KOPT-K1 (cell line): ENCODE results near the gene RASGRF1.

Experiments used
- H3K27ac ChIP-seq: fragments of 200-600 bp; sonication (generic); 2 replicates; pipeline ENCODE4 v1.5.1; 2016; ENCODE audit warnings: antibody characterized with exemption, mild to moderate bottlenecking, low read depth, low read length; ENCODE audit not compliant: poor library complexity, severe bottlenecking
- H3K36me3 ChIP-seq: fragments of 200-600 bp; sonication (generic); 2 replicates; pipeline ENCODE4 v1.5.1; 2017; ENCODE audit warnings: antibody characterized with exemption, mild to moderate bottlenecking, low read length, moderate library complexity; ENCODE audit not compliant: insufficient read depth
- H3K9me3 ChIP-seq: fragments of 200-600 bp; sonication (generic); 2 replicates; pipeline ENCODE4 v1.5.1; 2017; ENCODE audit warnings: antibody characterized with exemption, low read length, mild to moderate bottlenecking; ENCODE audit not compliant: insufficient read depth, poor library complexity, severe bottlenecking

RASGRF1 gene, protein sequence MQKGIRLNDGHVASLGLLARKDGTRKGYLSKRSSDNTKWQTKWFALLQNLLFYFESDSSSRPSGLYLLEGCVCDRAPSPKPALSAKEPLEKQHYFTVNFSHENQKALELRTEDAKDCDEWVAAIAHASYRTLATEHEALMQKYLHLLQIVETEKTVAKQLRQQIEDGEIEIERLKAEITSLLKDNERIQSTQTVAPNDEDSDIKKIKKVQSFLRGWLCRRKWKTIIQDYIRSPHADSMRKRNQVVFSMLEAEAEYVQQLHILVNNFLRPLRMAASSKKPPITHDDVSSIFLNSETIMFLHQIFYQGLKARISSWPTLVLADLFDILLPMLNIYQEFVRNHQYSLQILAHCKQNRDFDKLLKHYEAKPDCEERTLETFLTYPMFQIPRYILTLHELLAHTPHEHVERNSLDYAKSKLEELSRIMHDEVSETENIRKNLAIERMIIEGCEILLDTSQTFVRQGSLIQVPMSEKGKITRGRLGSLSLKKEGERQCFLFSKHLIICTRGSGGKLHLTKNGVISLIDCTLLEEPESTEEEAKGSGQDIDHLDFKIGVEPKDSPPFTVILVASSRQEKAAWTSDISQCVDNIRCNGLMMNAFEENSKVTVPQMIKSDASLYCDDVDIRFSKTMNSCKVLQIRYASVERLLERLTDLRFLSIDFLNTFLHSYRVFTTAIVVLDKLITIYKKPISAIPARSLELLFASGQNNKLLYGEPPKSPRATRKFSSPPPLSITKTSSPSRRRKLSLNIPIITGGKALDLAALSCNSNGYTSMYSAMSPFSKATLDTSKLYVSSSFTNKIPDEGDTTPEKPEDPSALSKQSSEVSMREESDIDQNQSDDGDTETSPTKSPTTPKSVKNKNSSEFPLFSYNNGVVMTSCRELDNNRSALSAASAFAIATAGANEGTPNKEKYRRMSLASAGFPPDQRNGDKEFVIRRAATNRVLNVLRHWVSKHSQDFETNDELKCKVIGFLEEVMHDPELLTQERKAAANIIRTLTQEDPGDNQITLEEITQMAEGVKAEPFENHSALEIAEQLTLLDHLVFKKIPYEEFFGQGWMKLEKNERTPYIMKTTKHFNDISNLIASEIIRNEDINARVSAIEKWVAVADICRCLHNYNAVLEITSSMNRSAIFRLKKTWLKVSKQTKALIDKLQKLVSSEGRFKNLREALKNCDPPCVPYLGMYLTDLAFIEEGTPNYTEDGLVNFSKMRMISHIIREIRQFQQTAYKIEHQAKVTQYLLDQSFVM (N-terminal part only)

DNA sequence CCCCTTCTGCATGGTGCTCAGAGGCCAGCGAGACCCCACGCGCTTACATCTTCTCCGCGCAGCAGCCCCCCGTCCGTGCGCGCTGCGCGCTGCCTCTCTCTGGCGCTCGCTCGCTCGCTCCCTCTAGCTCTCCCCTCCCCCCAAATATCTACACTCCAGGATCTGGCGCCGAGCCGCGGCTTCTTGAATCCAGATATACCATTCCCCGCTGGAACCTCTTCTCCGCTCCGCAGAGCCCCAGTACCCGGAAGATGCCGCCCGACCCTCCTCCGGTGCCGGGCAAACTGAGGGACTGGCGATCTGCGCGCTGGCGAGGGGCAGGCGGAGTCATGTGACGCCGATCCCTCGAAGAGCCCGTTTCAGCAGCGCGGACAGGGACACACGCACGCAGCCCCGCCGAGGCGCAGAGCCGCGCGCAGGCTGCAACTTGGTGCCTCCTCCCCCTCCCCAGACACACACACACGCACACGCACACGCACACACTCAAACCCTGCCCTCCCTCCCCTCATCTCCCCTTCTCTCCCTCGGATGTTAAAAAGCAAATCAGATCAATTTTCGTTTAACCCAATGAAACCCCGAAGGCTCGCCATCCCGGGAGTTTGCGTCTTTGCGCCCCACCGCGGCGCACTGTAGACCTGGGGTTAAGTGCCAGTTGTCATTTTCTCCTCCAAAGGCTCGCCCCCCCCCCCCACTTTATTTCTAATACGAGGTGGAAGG is at the start of gene RASGRF1:
TSS of gene RASGRF1 (minus strand) at position 294 of the 717 bp plus-strand sequence. CDS start at position 12, 282 bp downstream.
- Histone ChIP-seq H3K27ac (no peak within 1 kb of the TSS), H3K9me3 (no peaks in the 10 kb centered on the region), H3K36me3 (no peaks in the 10 kb centered on the region)

DNA sequence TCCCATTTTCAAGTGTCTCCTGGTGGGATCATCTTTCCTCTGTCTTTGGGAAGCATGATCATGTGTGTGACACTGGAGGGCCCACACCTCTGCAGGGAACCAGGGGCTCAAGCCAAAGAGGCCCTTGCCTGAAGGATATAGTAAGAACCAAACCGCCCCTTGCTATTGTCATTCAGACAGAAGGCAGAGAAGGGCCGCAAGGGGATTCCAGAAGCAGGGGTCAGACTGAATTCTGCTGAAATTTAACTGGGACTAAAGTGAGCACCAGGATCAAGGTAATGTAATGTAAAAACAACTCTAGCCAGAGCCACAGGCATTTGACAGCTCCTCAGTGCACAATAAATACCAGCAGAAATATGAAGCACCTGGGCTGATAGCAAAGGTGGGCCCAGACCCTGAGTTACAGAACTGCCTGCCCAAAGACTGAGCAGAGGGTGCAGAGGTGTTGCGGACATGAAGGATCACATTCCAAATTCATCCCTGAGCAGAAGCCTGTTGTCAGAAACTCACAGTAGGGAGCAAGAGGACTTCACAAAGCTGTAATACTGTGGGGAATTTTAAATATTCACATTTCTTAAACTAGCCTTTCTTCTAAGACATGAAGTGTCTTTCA is 46.0 kb upstream of the RASGRF1 start:
- H3K9me3 ChIP-seq: no peaks in the 10 kb centered on the region
- H3K27ac ChIP-seq: no peak overlapping the region

GRCh38 chr15:79133309-79133708 is 42.7 kb upstream of the RASGRF1 start:
- no peak overlapping the region for H3K27ac ChIP-seq
- no peaks in the 10 kb centered on the region for H3K9me3 ChIP-seq
- no peaks in the 10 kb centered on the region for H3K36me3 ChIP-seq

More for the DNA sequence above, 46.0 kb upstream of the RASGRF1 start:
- no peaks in the 10 kb centered on the region for H3K36me3 ChIP-seq

DNA sequence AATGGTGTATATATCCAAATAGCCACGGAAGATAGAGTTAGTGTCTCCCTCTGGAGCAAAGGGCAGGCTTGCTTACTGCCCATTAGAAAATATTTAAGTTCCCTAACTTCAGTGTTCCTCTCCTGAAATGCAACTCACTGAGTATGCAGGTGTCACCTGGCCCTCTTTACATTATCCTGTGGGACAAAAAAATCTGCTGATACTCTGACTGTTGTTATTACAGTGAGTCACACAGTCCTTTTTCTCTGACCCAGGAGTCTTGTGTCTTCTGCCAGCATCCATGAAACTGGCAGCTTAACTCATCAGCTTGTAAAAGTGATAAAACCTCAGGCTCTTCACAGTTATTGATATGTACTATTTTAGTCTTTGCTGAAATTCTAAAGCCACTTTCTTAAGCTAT is 42.2 kb upstream of the RASGRF1 start:
- no peaks in the 10 kb centered on the region for H3K36me3 ChIP-seq
- H3K9me3 ChIP-seq: no peaks in the 10 kb centered on the region
- no peak overlapping the region for H3K27ac ChIP-seq

GRCh38 chr15:79132361-79132760 is 41.8 kb upstream of the RASGRF1 start:
- Histone ChIP-seq H3K36me3 (no peaks in the 10 kb centered on the region), H3K27ac (no peak overlapping the region), H3K9me3 (no peaks in the 10 kb centered on the region)

GRCh38 chr15:79130535-79131130 is 40.1 kb upstream of the RASGRF1 start:
- H3K27ac ChIP-seq: no peak overlapping the region
- no peaks in the 10 kb centered on the region for H3K9me3 ChIP-seq
- no peaks in the 10 kb centered on the region for H3K36me3 ChIP-seq

GRCh38 chr15:79129235-79129634 is 38.7 kb upstream of the RASGRF1 start:
- no peaks in the 10 kb centered on the region for H3K36me3 ChIP-seq
- H3K9me3 ChIP-seq: no peaks in the 10 kb centered on the region
- no peak overlapping the region for H3K27ac ChIP-seq

DNA sequence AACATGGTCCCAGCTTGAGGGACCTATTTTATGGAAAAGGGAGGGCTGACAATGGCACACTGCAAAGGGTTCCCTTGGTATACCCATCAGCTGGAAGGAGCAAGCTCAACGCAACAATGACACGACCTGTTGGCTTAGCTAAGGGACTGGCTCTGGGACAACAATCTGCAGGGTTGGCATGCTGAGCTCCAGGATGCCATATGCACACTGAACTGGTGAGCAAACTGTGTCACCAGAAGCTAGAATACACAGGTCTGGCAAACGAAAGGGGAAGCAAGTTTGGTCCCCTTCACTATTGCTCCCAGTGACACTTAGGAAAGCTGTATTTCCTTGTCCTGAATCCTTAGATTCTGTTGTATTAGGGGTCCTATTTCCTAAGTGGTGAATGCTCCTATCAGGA is 38.0 kb upstream of the RASGRF1 start:
- no peaks in the 10 kb centered on the region for H3K36me3 ChIP-seq
- H3K27ac ChIP-seq: no peak overlapping the region
- no peaks in the 10 kb centered on the region for H3K9me3 ChIP-seq

- H3K9me3 ChIP-seq: no peaks in the 10 kb centered on the region
- H3K27ac ChIP-seq: no peak overlapping the region
- no peaks in the 10 kb centered on the region for H3K36me3 ChIP-seq
These were observed 33.8 kb upstream of the RASGRF1 start for GRCh38 chr15:79124388-79124787.

- Histone ChIP-seq H3K9me3 (no peaks in the 10 kb centered on the region), H3K36me3 (no peaks in the 10 kb centered on the region), H3K27ac (no peak overlapping the region)
These were observed 32.4 kb upstream of the RASGRF1 start for GRCh38 chr15:79122991-79123390.

DNA sequence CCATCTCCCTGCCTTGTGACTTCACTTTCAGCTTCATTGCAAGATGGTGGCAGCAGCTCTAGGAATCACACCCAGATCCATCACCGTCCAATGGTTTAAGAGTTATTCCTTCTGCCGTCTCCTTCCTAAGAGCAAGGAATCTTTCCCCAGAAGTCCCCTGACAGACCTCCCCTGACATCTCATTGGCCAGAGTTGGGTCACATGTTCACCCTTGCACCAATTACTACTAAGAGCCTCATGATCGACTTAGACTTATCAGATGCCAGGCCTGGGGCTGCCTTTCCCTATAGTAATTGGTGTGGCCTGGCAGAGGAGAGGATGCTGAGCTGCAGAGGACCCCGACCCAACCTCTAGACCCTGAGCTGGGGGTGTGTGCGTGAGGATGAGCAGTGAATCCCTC is 31.8 kb upstream of the RASGRF1 start:
- H3K36me3 ChIP-seq: no peaks in the 10 kb centered on the region
- H3K9me3 ChIP-seq: no peaks in the 10 kb centered on the region

DNA sequence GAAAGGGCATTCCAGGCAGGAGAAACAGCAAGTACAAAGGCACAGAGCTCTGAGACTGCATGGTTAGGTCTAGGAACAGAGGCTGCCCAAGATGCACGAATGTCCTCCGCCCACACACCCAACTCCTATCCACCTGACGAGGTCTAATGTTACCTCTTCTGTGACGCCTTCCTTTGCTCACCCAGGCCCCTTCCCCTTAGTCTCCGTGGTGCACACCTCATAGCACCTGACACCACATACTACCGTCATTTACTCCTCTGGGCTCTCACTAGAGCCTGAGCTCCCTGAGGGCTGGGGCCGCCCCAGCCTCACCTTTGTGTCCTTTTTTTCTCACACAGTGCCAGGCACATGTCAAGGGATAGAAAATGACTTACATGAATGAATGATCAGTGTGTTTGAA is 31.0 kb upstream of the RASGRF1 start:
- no peak overlapping the region for H3K27ac ChIP-seq
- no peaks in the 10 kb centered on the region for H3K9me3 ChIP-seq
- no peaks in the 10 kb centered on the region for H3K36me3 ChIP-seq

More for the DNA sequence above, 31.8 kb upstream of the RASGRF1 start:
- H3K27ac ChIP-seq: no peak overlapping the region

- Histone ChIP-seq H3K9me3 (no peaks in the 10 kb centered on the region), H3K36me3 (no peaks in the 10 kb centered on the region), H3K27ac (no peak overlapping the region)
These were observed 27.0 kb upstream of the RASGRF1 start for GRCh38 chr15:79117442-79118204.
